Right ventricle myocardium inferior (tissue), 1 donor: ENCODE measurements around the gene MEGF8. TPM values are rescaled to one million over a fixed set of nuclear protein-coding genes. Genes with fewer than 3 reads are reported as not detected.

Experiments
- ATAC-seq: fragments of 200-7000 bp; cut with Tn5 transposase; one replicate; pipeline ENCODE4 v1.9.1; 2020; ENCODE audit warnings: mild to moderate bottlenecking, moderate library complexity
- DNase-seq: peaks from one replicate; pipeline ENCODE4 v3.0.0; 2021; ENCODE audit errors: missing footprints
- intact Hi-C: fragments of 100-400 bp; cut with DNase I; formaldehyde crosslinking; loops from one replicate; pipeline ENCODE4 v1.11.0; 2022
- total RNA-seq: library from RNA; stranded (reverse); fragmentation: NEBNext Ultra II Directional; extraction: Animal tissue kit (Norgen Biotek cat#: 25700); gene quantifications from one replicate; pipeline ENCODE4 v1.2.1, GENCODE V29; 2021
- donor health status: DM: no; HTN: yes; CAD: no; lungs with severe emphysema.

MEGF8 gene
- total RNA-seq, 1 donor from 2014 or later, result 32.6 TPM

GRCh38 chr19:42368360-42368759 is 42.9 kb downstream of the MEGF8 start:
- peak; percentile 34 for DNase-seq
- intact Hi-C loops, result no loop called here
- no peak for ATAC-seq

GRCh38 chr19:42368765-42369164 is 43.3 kb downstream of the MEGF8 start:
- intact Hi-C loops, result no loop called here
- ATAC-seq (no peak), DNase-seq (peak; percentile 44)

GRCh38 chr19:42369433-42370067 is 44.1 kb downstream of the MEGF8 start:
- intact Hi-C loops, result no loop called here

GRCh38 chr19:42370068-42370520 is 44.7 kb downstream of the MEGF8 start:
- ATAC-seq, result no peak
- intact Hi-C loops, result no loop called here
- DNase-seq, result peak; percentile 57

More at GRCh38 chr19:42369433-42370067, 44.1 kb downstream of the MEGF8 start:
- DNase-seq, result peak; percentile 37
- no peak for ATAC-seq

GRCh38 chr19:42370626-42371175 is 45.3 kb downstream of the MEGF8 start:
- peak; percentile 54 for DNase-seq
- intact Hi-C loops, result no loop called here
- ATAC-seq, result no peak

GRCh38 chr19:42374826-42375376 is 49.5 kb downstream of the MEGF8 start:
- DNase-seq, result no peak
- no peak for ATAC-seq
- intact Hi-C loops, result no loop called here

- ATAC-seq (no peak), DNase-seq (no peak)
- intact Hi-C loops, result no loop called here
These were observed 50.2 kb downstream of the MEGF8 start for GRCh38 chr19:42375415-42376176.

GRCh38 chr19:42376177-42376555 is 50.7 kb downstream of the MEGF8 start:
- intact Hi-C loops, result no loop called here
- DNase-seq, result no peak
- no peak for ATAC-seq

GRCh38 chr19:42378225-42379215 is 53.1 kb downstream of the MEGF8 start:
- DNase-seq, result no peak
- peak; percentile 15 for ATAC-seq
- intact Hi-C loops, result no loop called here

- ATAC-seq (no peak), DNase-seq (no peak)
- intact Hi-C loops, result no loop called here
These were observed 54.7 kb downstream of the MEGF8 start for GRCh38 chr19:42380155-42380554.

- ATAC-seq (peak; percentile 74), DNase-seq (peak; percentile 82)
- intact Hi-C loops, result no loop called here
These were observed 61.7 kb downstream of the MEGF8 start for GRCh38 chr19:42386974-42387707.

GRCh38 chr19:42388851-42389489 is 63.5 kb downstream of the MEGF8 start:
- DNase-seq (no peak), ATAC-seq (no peak)
- intact Hi-C loops, result no loop called here

- intact Hi-C loops, result loop anchor here (10.0 kb wide), 1 partner anchor 145 kb away; the partner anchor contains the start of gene GSK3A
- DNase-seq (no peak), ATAC-seq (no peak)
These were observed 64.5 kb downstream of the MEGF8 start, which contains the start of gene CNFN for GRCh38 chr19:42389899-42390298. Gene CNFN, minus strand, starts transcription at chr19:42390297. Its CDS starts 1,260 bp downstream, at chr19:42389037.

- intact Hi-C loops, result loop anchor here (10.0 kb wide), 1 partner anchor 147 kb away; the partner anchor contains the start of gene GSK3A
- DNase-seq (no peak), ATAC-seq (no peak)
These were observed 66.7 kb downstream of the MEGF8 start for GRCh38 chr19:42392165-42392564.

GRCh38 chr19:42394751-42395150 is 69.3 kb downstream of the MEGF8 start:
- DNase-seq, result no peak
- intact Hi-C loops, result loop anchor here (5.0 to 10.0 kb wide), 2 partner anchors 38 to 150 kb away; partner anchors contain the start of gene GSK3A

GRCh38 chr19:42396381-42397262 is 71.2 kb downstream of the MEGF8 start:
- intact Hi-C loops, result loop anchor here (5.0 to 10.0 kb wide), 2 partner anchors 36 to 152 kb away; partner anchors contain the start of gene GSK3A
- ATAC-seq (peak; percentile 98), DNase-seq (peak; percentile 99)

More at GRCh38 chr19:42394751-42395150, 69.3 kb downstream of the MEGF8 start:
- no peak for ATAC-seq
